Astrocyte of the cerebellum (primary cell): ENCODE measurements around the gene TIPARP.

Experiments used
- DNase-seq: peaks from one replicate; pipeline ENCODE4 v3.0.0-alpha.2; 2011; ENCODE audit warnings: low read depth
- H3K4me3 ChIP-seq: 2 replicates; pipeline ENCODE4 v1.5.1; 2011; ENCODE audit warnings: mild to moderate bottlenecking, low read depth, low read length, moderate library complexity
- CTCF ChIP-seq: IDR thresholded peaks from 2 replicates; pipeline ENCODE4 v1.5.1; 2012; ENCODE audit warnings: low read length, low read depth, moderate library complexity, mild to moderate bottlenecking; ENCODE audit errors: missing control alignments
- in situ Hi-C: cut with HindIII; loops from 2 replicates; pipeline ENCODE4 v1.10.0; 2017; ENCODE audit warnings: low sequenced_read_pairs

Gene TIPARP

GRCh38 chr3:156638271-156638670 lies 36.1 kb upstream of the TIPARP start:
- no peak for DNase-seq
- in situ Hi-C loops, result no loop called here
- no peak for TF ChIP-seq CTCF
- no peak overlapping the region for H3K4me3 ChIP-seq

DNA sequence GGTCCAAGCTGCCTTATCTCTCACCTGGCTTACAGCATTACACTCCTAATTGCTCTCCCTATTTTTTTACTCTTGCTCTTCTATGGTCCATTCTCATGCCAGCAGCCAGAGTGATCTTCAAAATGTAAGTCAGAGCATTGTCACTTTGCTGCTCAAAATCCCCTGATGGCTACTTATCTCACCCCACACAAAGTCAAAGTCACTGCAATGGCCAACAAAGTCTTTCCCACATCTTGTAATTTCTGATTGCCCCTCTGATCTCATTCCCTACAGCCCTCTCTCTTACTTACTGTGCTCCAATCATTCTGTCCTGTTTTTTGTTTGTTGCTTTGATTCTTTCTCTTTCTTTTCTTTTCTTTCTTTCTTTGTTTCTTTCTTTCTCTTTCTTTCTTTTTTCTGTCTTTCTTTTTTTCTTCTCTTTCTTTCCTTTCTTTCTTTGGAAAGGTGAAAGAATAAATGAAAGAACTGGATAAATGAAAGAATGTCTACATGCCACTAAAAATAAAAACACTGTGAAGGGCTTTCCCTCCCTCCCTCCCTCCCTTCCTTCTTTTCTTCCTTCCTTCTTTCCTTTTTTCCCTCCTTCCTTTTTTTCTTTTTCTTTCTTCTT lies 34.9 kb upstream of the TIPARP start:
- in situ Hi-C loops, result no loop called here
- no peak for DNase-seq
- H3K4me3 ChIP-seq, result no peak overlapping the region
- no peak for TF ChIP-seq CTCF

GRCh38 chr3:156641618-156641975 lies 32.8 kb upstream of the TIPARP start:
- H3K4me3 ChIP-seq, result no peak overlapping the region
- TF ChIP-seq CTCF, result no peak
- in situ Hi-C loops, result no loop called here
- DNase-seq, result no peak

DNA sequence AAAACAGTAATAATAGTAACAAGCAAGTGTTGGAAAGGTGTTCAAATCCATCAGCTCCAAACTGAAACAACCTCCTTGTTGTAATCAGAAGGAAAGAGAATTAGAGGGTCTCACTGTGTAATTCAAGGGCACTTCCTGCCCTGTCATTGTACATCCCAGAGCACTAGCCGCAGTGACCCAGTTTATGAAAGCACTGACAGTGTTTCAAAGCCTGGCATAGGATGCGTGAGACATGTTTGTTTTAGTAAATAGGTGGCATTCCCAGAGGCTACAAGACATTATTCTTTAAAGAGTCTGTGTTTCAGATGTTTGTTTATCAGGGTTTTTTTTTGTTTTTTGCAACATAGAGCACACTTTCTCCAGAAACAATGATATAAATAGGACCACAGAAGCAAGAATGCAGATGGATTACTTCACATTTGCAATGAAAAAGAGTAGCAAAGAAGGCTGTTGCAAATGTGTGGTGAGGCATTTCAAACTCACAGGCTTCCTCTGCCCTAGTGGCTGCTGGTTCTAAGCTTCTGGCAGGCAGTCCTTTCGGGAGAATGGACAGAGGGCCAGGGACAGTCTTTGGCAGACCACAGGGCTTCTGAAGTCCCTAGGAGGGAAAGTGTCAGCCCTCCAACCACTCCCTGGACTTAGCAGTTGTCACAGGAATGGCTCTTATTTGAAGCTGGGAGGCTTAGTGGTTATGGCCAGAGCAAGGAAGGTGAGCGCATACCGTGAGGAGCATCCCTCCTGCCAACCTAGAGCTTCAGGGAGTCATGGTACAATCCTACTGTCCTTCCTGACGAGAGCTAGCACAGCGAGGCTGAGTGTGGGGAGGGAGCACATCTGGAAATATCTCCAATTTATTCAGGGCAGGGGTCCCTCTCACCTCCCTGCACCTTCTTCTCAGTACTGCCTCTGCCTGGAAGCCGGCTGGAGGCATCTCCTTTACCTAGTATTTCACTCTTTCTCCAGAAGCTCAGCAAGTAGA lies 31.4 kb upstream of the TIPARP start:
- no peak overlapping the region for H3K4me3 ChIP-seq
- in situ Hi-C loops, result no loop called here
- no peak for TF ChIP-seq CTCF
- no peak for DNase-seq

GRCh38 chr3:156643729-156644389 lies 30.5 kb upstream of the TIPARP start:
- no peak overlapping the region for H3K4me3 ChIP-seq
- no peak for DNase-seq
- TF ChIP-seq CTCF, result no peak
- in situ Hi-C loops, result no loop called here

- H3K4me3 ChIP-seq, result no peak overlapping the region
- no peak for TF ChIP-seq CTCF
- DNase-seq, result no peak
- in situ Hi-C loops, result no loop called here
Measured at GRCh38 chr3:156644958-156645357, 29.4 kb upstream of the TIPARP start.
